ENCODE data around the gene DIPK2A. TPM values are rescaled to one million over a fixed set of nuclear protein-coding genes. Genes with fewer than 3 reads are reported as not detected.

The DIPK2A gene
- total and polyA plus RNA-seq, 2 experiments from 2014 or later = 19.0 to 38.5 TPM

DNA sequence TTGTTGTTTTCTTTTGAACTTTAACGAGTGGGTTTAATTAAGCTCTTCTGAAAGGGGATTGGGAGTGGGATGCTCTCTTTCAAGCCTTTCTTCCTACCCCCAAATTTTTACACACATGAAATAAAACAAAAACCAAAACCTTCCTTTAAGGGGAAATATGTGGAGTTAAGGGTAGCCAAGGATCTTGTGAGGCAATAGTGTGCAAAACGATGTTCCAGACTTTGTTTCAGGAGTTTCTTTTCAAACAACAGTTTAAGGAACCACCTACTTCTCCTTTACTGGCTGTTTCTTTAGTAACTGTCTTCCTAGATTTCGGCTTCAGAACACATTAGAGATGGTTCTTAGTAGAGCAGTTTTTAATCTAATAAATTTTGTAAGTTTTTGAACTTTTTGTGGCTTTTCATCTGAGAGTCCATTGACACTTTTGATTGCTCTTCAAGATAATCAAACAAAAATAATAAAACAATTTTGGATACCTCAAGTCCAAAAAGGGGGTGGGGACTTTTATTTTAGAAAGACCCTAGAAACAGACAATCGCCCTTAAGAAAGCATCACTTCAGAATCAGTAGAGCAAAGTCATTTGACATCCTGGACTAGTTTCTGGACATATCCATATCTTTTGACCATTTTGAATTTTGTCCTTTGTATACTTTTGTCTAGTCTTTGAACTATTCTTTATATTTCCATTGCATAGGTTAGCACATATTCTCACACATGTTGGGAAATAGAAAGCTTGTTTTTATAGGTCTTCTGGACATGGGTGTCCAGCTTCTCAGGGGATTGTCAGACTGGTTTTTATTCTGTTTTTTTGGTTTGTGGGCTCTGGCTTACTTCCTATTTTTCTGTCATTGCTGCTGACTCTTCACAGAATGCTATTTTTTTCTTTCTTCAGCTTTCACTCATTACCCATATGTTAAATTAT lies 6.0 kb downstream of the DIPK2A start (continued):
- no peak for TF ChIP-seq REST (IDR thresholded peaks at IDR 0.05; ENCODE audit: unreplicated experiment)
- TF ChIP-seq, protein P1, sequence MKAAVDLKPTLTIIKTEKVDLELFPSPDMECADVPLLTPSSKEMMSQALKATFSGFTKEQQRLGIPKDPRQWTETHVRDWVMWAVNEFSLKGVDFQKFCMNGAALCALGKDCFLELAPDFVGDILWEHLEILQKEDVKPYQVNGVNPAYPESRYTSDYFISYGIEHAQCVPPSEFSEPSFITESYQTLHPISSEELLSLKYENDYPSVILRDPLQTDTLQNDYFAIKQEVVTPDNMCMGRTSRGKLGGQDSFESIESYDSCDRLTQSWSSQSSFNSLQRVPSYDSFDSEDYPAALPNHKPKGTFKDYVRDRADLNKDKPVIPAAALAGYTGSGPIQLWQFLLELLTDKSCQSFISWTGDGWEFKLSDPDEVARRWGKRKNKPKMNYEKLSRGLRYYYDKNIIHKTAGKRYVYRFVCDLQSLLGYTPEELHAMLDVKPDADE (IDR thresholded peaks at IDR 0.05) = no peak

DNA sequence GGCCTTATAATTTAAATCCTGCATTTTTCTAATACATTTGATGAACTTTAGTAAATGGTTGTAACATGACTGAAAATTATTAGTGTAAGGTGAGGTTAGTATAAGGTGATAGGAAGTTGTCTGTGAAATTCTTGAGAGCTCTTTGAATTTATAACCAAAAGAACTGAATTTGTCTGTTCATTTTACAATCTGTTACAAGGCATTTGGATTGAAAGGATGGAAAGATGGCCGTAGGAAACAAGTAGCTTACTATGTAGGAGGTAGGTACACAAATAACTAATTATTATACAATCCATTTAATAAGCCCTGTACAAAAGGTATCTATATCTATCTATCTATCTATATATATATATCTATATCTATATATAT lies 6.6 kb downstream of the DIPK2A start:
- peaks cover 3% of the 10 kb centered on the region for H3K27me3 Mint-ChIP-seq (ENCODE audit: insufficient read depth, low read depth, poor library complexity)
- no peaks in the 10 kb centered on the region for H3K36me3 ChIP-seq (ENCODE audit: insufficient read depth)
- H3K79me2 ChIP-seq (replicated peaks; ENCODE audit: insufficient read depth) = peaks cover 100% of the 10 kb centered on the region
- no peaks in the 10 kb centered on the region for H3K9me2 ChIP-seq (ENCODE audit: insufficient read depth)
- H3K4me3 ChIP-seq = no peak overlapping the region
- H3K4me3 Mint-ChIP-seq = no peak overlapping the region
- no peaks in the 10 kb centered on the region; the same call in 1 of the 3 replicates for H3K9me3 Mint-ChIP-seq
- ATAC-seq (no peak), DNase-seq (ENCODE audit: low spot score) (no peak)
- peaks cover 9% of the 10 kb centered on the region; the same call in 1 of the 2 replicates for H4K20me1 ChIP-seq (replicated peaks; ENCODE audit: insufficient read depth)
- peaks cover 16% of the 10 kb centered on the region for H3K36me3 Mint-ChIP-seq (ENCODE audit: low read depth)
- no peak overlapping the region for H3K4me2 ChIP-seq
- no peak overlapping the region for H2AFZ ChIP-seq
- H3K4me1 ChIP-seq (ENCODE audit: insufficient read depth) = peaks cover 35% of the 10 kb centered on the region
- no peaks in the 10 kb centered on the region for H3F3A ChIP-seq (replicated peaks; ENCODE audit: low read depth)
- H3K4me1 Mint-ChIP-seq = peaks cover 50% of the 10 kb centered on the region
- no peaks in the 10 kb centered on the region for H3K27me3 ChIP-seq (ENCODE audit: insufficient read depth)
- H3K27ac ChIP-seq (ENCODE audit: low read depth) = no peak overlapping the region
- H3K27ac Mint-ChIP-seq = no peak overlapping the region
- TF ChIP-seq NANOG (IDR thresholded peaks at IDR 0.05; ENCODE audit: borderline replicate concordance) = no peak
- TF ChIP-seq ZNF331 (CRISPR knock-in tag; IDR thresholded peaks at IDR 0.05; ENCODE audit: low read depth) = no peak
- no peak for TF ChIP-seq CREB1 (CRISPR knock-in tag; IDR thresholded peaks at IDR 0.05; ENCODE audit: low read depth)
- no peak for TF ChIP-seq EZH2phosphoT487 (IDR thresholded peaks at IDR 0.05; ENCODE audit: unreplicated experiment)
- TF ChIP-seq, protein P2, sequence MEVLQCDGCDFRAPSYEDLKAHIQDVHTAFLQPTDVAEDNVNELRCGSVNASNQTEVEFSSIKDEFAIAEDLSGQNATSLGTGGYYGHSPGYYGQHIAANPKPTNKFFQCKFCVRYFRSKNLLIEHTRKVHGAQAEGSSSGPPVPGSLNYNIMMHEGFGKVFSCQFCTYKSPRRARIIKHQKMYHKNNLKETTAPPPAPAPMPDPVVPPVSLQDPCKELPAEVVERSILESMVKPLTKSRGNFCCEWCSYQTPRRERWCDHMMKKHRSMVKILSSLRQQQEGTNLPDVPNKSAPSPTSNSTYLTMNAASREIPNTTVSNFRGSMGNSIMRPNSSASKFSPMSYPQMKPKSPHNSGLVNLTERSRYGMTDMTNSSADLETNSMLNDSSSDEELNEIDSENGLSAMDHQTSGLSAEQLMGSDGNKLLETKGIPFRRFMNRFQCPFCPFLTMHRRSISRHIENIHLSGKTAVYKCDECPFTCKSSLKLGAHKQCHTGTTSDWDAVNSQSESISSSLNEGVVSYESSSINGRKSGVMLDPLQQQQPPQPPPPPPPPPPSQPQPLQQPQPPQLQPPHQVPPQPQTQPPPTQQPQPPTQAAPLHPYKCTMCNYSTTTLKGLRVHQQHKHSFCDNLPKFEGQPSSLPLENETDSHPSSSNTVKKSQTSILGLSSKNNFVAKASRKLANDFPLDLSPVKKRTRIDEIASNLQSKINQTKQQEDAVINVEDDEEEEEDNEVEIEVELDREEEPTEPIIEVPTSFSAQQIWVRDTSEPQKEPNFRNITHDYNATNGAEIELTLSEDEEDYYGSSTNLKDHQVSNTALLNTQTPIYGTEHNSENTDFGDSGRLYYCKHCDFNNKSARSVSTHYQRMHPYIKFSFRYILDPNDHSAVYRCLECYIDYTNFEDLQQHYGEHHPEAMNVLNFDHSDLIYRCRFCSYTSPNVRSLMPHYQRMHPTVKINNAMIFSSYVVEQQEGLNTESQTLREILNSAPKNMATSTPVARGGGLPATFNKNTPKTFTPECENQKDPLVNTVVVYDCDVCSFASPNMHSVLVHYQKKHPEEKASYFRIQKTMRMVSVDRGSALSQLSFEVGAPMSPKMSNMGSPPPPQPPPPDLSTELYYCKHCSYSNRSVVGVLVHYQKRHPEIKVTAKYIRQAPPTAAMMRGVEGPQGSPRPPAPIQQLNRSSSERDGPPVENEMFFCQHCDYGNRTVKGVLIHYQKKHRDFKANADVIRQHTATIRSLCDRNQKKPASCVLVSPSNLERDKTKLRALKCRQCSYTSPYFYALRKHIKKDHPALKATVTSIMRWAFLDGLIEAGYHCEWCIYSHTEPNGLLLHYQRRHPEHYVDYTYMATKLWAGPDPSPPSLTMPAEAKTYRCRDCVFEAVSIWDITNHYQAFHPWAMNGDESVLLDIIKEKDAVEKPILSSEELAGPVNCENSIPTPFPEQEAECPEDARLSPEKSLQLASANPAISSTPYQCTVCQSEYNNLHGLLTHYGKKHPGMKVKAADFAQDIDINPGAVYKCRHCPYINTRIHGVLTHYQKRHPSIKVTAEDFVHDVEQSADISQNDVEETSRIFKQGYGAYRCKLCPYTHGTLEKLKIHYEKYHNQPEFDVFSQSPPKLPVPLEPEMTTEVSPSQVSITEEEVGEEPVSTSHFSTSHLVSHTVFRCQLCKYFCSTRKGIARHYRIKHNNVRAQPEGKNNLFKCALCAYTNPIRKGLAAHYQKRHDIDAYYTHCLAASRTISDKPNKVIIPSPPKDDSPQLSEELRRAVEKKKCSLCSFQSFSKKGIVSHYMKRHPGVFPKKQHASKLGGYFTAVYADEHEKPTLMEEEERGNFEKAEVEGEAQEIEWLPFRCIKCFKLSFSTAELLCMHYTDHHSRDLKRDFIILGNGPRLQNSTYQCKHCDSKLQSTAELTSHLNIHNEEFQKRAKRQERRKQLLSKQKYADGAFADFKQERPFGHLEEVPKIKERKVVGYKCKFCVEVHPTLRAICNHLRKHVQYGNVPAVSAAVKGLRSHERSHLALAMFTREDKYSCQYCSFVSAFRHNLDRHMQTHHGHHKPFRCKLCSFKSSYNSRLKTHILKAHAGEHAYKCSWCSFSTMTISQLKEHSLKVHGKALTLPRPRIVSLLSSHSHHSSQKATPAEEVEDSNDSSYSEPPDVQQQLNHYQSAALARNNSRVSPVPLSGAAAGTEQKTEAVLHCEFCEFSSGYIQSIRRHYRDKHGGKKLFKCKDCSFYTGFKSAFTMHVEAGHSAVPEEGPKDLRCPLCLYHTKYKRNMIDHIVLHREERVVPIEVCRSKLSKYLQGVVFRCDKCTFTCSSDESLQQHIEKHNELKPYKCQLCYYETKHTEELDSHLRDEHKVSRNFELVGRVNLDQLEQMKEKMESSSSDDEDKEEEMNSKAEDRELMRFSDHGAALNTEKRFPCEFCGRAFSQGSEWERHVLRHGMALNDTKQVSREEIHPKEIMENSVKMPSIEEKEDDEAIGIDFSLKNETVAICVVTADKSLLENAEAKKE (CRISPR knock-in tag; IDR thresholded peaks at IDR 0.05) = no peak
- no peak for TF ChIP-seq EZH2 (IDR thresholded peaks at IDR 0.05; ENCODE audit: low read depth, unreplicated experiment)
- TF ChIP-seq, protein P1 (IDR thresholded peaks at IDR 0.05) = no peak
